HCT116 (cell line): Measurements from ENCODE around the gene LRRC51.

Source experiments
- CEBPB ChIP-seq: IDR thresholded peaks from 2 replicates; pipeline ENCODE4 v1.6.1; 2012; ENCODE audit warnings: low read depth
- CTCF ChIP-seq, 3 experiments: fragments of 200-600 bp in 1 of 3; sonication (generic) in 1 of 3; IDR thresholded peaks in 2 of 3; conservative IDR thresholded peaks in 1 of 3; 2 replicates each; pipeline ENCODE4 v1.5.1; 2012 to 2017; ENCODE audit warnings: low read depth in 2 of 3, low read length in 2 of 3, antibody characterized with exemption in 1 of 3, borderline replicate concordance in 1 of 3, control low read depth in 1 of 3, mild to moderate bottlenecking in 1 of 3, mixed read lengths in 1 of 3, mixed run types in 1 of 3, moderate library complexity in 1 of 3; ENCODE audit not compliant: insufficient read depth in 1 of 3
- EZH2 ChIP-seq: fragments of 200-600 bp; sonication (generic); IDR thresholded peaks from 2 replicates; pipeline ENCODE4 v1.6.1; 2017; ENCODE audit warnings: antibody characterized with exemption, mixed run types
- EZH2phosphoT487 ChIP-seq: fragments of 200-600 bp; IDR thresholded peaks from 2 replicates; pipeline ENCODE4 v1.6.1; 2018; ENCODE audit warnings: antibody characterized with exemption, borderline replicate concordance
- FOSL1 ChIP-seq: IDR thresholded peaks from 2 replicates; pipeline ENCODE4 v1.6.1; 2012; ENCODE audit warnings: low read depth
- POLR2A ChIP-seq: IDR thresholded peaks from 2 replicates; pipeline ENCODE4 v1.7.0; 2011; ENCODE audit warnings: borderline replicate concordance; ENCODE audit not compliant: insufficient read depth, insufficient read length; ENCODE audit errors: extremely low read depth
- POLR2AphosphoS5 ChIP-seq: IDR thresholded peaks from 2 replicates; pipeline ENCODE4 v1.6.1; 2011; ENCODE audit warnings: mild to moderate bottlenecking, low read depth, low read length, moderate library complexity
- SP1 ChIP-seq: IDR thresholded peaks from 2 replicates; pipeline ENCODE4 v1.6.1; 2012; ENCODE audit warnings: low read depth
- TCF7L2 ChIP-seq: IDR thresholded peaks from 2 replicates; pipeline ENCODE4 v1.7.0; 2011; ENCODE audit warnings: borderline replicate concordance, inconsistent platforms; ENCODE audit not compliant: insufficient read depth, insufficient read length; ENCODE audit errors: extremely low read depth
- ZFX ChIP-seq: fragments of 450-650 bp; IDR thresholded peaks from 2 replicates; pipeline ENCODE4 v1.6.1; 2017
- ZNF274 ChIP-seq: fragments of 200-500 bp; sonication (Bioruptor generic); IDR thresholded peaks from 2 replicates; pipeline ENCODE4 v1.6.1; 2014; ENCODE audit warnings: mild to moderate bottlenecking, low read depth, low read length, inconsistent platforms
- TF ChIP-seq, protein P1 (sequence below): IDR thresholded peaks from 2 replicates; pipeline ENCODE4 v1.6.1; 2012; ENCODE audit warnings: low read depth

GRCh38 chr11:72136684-72137262, 56.1 kb downstream of the LRRC51 start:
- TF ChIP-seq POLR2AphosphoS5 (no peak), CTCF (IDR thresholded peaks at IDR 0.05 in 2 of 3, conservative IDR thresholded peaks at IDR 0.05 in 1 of 3; ENCODE audit: borderline replicate concordance in 1 of 3, insufficient read depth in 1 of 3, low read depth in 2 of 3, low read length in 2 of 3) (no peak), ZFX (no peak), EZH2 (no peak), POLR2A (no peak), SP1 (no peak), ZNF274 (no peak), FOSL1 (no peak), EZH2phosphoT487 (no peak), TCF7L2 (no peak), CEBPB (no peak)
- TF ChIP-seq, protein P1, sequence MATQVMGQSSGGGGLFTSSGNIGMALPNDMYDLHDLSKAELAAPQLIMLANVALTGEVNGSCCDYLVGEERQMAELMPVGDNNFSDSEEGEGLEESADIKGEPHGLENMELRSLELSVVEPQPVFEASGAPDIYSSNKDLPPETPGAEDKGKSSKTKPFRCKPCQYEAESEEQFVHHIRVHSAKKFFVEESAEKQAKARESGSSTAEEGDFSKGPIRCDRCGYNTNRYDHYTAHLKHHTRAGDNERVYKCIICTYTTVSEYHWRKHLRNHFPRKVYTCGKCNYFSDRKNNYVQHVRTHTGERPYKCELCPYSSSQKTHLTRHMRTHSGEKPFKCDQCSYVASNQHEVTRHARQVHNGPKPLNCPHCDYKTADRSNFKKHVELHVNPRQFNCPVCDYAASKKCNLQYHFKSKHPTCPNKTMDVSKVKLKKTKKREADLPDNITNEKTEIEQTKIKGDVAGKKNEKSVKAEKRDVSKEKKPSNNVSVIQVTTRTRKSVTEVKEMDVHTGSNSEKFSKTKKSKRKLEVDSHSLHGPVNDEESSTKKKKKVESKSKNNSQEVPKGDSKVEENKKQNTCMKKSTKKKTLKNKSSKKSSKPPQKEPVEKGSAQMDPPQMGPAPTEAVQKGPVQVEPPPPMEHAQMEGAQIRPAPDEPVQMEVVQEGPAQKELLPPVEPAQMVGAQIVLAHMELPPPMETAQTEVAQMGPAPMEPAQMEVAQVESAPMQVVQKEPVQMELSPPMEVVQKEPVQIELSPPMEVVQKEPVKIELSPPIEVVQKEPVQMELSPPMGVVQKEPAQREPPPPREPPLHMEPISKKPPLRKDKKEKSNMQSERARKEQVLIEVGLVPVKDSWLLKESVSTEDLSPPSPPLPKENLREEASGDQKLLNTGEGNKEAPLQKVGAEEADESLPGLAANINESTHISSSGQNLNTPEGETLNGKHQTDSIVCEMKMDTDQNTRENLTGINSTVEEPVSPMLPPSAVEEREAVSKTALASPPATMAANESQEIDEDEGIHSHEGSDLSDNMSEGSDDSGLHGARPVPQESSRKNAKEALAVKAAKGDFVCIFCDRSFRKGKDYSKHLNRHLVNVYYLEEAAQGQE: no peak
